ENCODE measurements around the gene TIAM2. TPM values are rescaled to one million over a fixed set of nuclear protein-coding genes. Genes with fewer than 3 reads are reported as not detected.

TIAM2 gene
- total RNA-seq, 1 donor from 2014 or later = 6.2 TPM

DNA sequence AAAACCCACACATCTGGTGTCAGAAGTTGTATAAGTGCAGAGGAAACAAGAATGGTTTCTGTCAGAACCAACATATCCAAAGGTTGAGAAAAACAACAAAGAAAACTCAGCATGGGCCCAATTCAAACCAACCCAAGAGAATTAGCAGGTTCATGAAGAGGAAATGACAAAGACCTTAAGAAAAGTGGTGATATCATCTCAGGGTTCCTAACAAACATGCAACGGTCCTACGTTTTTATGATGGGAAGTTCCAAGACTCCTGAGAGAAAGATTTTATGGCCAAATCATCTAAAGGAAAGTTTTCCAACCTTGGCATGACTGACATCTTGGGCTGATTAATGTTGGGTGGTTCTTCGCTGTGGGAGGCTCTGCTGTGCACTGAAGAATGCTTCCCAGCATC lies 296.2 kb downstream of the TIAM2 start:
- no peak for ATAC-seq
- Histone ChIP-seq H3K27me3 (no peaks in the 10 kb centered on the region), H3K9me3 (no peaks in the 10 kb centered on the region), H3K4me3 (no peak overlapping the region), H3K27ac (no peak overlapping the region), H3K4me1 (no peaks in the 10 kb centered on the region), H3K36me3 (peaks cover 24% of the 10 kb centered on the region)
- TF ChIP-seq, protein P1, sequence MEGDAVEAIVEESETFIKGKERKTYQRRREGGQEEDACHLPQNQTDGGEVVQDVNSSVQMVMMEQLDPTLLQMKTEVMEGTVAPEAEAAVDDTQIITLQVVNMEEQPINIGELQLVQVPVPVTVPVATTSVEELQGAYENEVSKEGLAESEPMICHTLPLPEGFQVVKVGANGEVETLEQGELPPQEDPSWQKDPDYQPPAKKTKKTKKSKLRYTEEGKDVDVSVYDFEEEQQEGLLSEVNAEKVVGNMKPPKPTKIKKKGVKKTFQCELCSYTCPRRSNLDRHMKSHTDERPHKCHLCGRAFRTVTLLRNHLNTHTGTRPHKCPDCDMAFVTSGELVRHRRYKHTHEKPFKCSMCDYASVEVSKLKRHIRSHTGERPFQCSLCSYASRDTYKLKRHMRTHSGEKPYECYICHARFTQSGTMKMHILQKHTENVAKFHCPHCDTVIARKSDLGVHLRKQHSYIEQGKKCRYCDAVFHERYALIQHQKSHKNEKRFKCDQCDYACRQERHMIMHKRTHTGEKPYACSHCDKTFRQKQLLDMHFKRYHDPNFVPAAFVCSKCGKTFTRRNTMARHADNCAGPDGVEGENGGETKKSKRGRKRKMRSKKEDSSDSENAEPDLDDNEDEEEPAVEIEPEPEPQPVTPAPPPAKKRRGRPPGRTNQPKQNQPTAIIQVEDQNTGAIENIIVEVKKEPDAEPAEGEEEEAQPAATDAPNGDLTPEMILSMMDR (IDR thresholded peaks at IDR 0.05) = no peak
- intact Hi-C loops (cut with DNase I) = no loop called here
- DNase-seq = no peak

DNA sequence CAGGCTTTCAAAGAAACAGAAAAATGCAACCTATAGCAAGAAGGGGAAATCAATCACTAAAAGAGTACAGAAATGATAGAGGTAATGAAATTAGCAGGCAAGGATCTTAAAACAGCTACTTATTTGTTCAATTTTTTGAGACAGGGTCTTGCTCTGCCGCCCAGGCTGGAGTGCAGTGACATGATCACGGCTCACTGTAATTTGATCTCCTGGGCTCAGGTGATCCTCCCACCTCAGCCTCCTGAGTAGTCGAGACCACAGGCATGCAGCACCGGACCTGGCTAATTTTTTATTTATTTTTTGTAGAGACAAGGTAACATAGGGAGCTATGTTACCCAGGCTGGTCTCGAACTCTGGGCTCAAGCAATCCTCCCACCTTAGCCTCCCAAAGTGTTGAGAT lies 297.6 kb downstream of the TIAM2 start:
- Histone ChIP-seq H3K9me3 (no peaks in the 10 kb centered on the region), H3K4me3 (no peak overlapping the region), H3K27ac (no peak overlapping the region), H3K36me3 (peaks cover 38% of the 10 kb centered on the region), H3K27me3 (no peaks in the 10 kb centered on the region), H3K4me1 (no peaks in the 10 kb centered on the region)
- ATAC-seq (no peak), DNase-seq (no peak)
- TF ChIP-seq, protein P1 (IDR thresholded peaks at IDR 0.05) = no peak
- intact Hi-C loops (cut with DNase I) = no loop called here

DNA sequence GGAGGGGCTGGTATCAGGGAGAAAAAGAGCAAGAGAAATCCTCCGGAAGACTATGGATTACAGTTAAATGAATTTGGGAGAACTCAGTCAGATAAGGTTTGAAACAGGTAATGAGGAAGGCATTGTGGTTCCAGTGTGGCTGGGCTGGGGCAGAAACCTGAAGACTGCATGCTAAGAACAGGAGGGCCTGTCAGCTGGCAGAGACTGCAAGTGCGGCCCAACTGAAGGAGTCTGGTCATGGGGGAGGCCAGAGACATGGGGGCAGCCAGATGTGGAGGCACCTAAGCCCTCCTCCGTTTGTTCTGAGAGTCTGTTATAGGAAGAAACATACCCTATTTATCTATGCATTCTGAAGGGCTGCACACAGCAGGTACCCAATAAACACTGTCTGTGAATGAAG lies 302.6 kb downstream of the TIAM2 start:
- H3K4me3 ChIP-seq = no peak overlapping the region
- H3K27ac ChIP-seq = no peak overlapping the region
- TF ChIP-seq, protein P1 (IDR thresholded peaks at IDR 0.05) = no peak
- intact Hi-C loops (cut with DNase I) = no loop called here
- no peaks in the 10 kb centered on the region for H3K4me1 ChIP-seq
- H3K27me3 ChIP-seq = no peaks in the 10 kb centered on the region
- no peak for DNase-seq
- no peaks in the 10 kb centered on the region for H3K9me3 ChIP-seq
- no peak for ATAC-seq
- peaks cover 39% of the 10 kb centered on the region for H3K36me3 ChIP-seq

DNA sequence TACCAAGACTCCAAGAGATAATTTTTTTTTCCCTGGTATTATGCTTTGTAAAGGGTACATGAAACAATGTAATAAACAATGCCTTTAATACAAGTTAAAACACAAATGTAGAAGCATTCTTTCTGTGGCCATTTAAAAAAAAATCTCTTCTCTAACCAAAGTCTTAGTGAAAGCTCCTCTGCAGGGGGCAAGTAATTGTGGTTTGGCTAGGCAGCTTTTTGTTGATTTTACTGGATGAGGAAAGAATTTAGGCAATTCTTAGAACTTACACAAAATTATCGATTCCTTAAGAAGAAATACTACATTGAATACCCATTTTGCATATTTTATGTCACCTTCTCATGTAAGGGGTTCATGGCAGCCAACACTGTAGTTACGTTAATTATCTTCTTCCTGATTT lies 306.8 kb downstream of the TIAM2 start:
- TF ChIP-seq, protein P1 (IDR thresholded peaks at IDR 0.05) = no peak
- no peak for ATAC-seq

DNA sequence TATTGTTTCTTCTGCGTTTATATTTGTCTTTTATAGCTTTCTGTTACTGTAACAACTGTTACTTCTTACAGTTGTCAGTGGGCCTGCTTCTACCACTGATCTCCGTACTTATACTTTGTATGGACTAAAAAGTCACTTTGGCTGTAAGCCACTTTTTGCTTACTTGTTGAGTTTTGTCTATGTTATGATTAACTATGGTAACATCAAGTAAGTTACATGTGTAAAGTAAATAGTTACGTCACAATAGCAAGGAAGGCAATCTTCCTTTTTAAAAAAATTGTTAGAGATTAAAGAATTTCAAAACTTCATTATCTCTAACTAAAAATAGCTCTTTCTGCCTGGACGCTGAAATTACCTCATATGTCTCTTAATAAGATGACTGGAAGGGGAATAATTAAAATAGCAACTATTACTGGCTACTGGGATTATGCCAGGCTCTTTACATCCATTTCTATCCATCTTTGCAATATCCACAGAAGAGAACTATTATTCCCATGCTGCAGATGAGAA lies 308.3 kb downstream of the TIAM2 start:
- ATAC-seq = no peak
- TF ChIP-seq, protein P1 (IDR thresholded peaks at IDR 0.05) = no peak
- Histone ChIP-seq H3K27me3 (no peaks in the 10 kb centered on the region), H3K4me1 (no peaks in the 10 kb centered on the region), H3K4me3 (no peak overlapping the region), H3K27ac (no peak overlapping the region), H3K9me3 (no peaks in the 10 kb centered on the region), H3K36me3 (peaks cover 33% of the 10 kb centered on the region)
- intact Hi-C loops (cut with DNase I) = no loop called here
- no peak for DNase-seq

More for the DNA sequence above, 306.8 kb downstream of the TIAM2 start:
- H3K27ac ChIP-seq = no peak overlapping the region
- H3K4me3 ChIP-seq = no peak overlapping the region
- H3K4me1 ChIP-seq = no peaks in the 10 kb centered on the region
- no peaks in the 10 kb centered on the region for H3K27me3 ChIP-seq
- intact Hi-C loops (cut with DNase I) = no loop called here
- H3K9me3 ChIP-seq = no peaks in the 10 kb centered on the region
- H3K36me3 ChIP-seq = peaks cover 35% of the 10 kb centered on the region
- DNase-seq = no peak

DNA sequence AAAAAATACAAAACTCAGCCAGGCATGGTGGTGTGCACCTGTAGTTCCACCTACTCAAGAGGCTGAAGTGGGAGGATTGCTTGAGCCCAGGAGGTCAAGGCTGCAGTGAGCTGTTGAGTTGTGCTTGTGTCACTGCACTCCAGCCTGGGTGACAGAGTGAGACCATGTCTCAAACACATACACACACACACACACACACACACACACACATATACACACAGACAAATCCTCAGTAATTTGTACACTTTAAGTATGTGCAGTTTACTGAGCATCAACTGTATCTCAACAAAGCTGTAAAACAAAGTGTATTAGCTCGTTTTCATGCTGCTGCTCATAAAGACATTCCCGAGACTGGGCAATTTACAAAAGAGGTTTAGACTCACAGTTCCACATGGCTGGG lies 311.8 kb downstream of the TIAM2 start:
- H3K36me3 ChIP-seq = peaks cover 47% of the 10 kb centered on the region
- intact Hi-C loops (cut with DNase I) = no loop called here
- H3K27me3 ChIP-seq = no peaks in the 10 kb centered on the region
- DNase-seq (no peak), ATAC-seq (no peak)
- TF ChIP-seq, protein P1 (IDR thresholded peaks at IDR 0.05) = no peak
- H3K4me1 ChIP-seq = peaks cover 6% of the 10 kb centered on the region
- H3K4me3 ChIP-seq = no peak overlapping the region
- H3K27ac ChIP-seq = no peak overlapping the region
- no peaks in the 10 kb centered on the region for H3K9me3 ChIP-seq
